Left lung (tissue), 10 donors: ENCODE data around the gene ZNF44. TPM values are rescaled to one million over a fixed set of nuclear protein-coding genes. Genes with fewer than 3 reads are reported as not detected.

ENCODE experiments used
- ATAC-seq: fragments of 200-7000 bp; cut with Tn5 transposase; one replicate; pipeline ENCODE4 v1.9.1; 2020; ENCODE audit warnings: moderate library complexity
- DNase-seq, 4 donors: peaks; one replicate each; pipeline ENCODE4 v3.0.0-alpha.2; 2013 to 2020
- H3K27ac ChIP-seq, 2 donors: fragments of 200-600 bp; sonication (generic) in 1 of 2; one replicate each; pipeline versions ENCODE4 v1.5.0 to v1.8.0; 2020 to 2021
- H3K27me3 ChIP-seq, 2 donors: fragments of 200-600 bp; sonication (generic) in 1 of 2; one replicate each; pipeline versions ENCODE4 v1.5.0 to v1.8.0; 2020 to 2021
- H3K36me3 ChIP-seq, 2 donors: fragments of 200-600 bp; sonication (generic) in 1 of 2; one replicate each; pipeline versions ENCODE4 v1.5.0 to v1.8.0; 2020 to 2021
- H3K4me1 ChIP-seq, 2 donors: fragments of 200-600 bp; one replicate each; pipeline ENCODE4 v1.8.0; 2021
- H3K4me3 ChIP-seq, 2 donors: fragments of 200-600 bp; sonication (generic) in 1 of 2; one replicate each; pipeline versions ENCODE4 v1.5.0 to v1.8.0; 2020 to 2021; ENCODE audit warnings: mild to moderate bottlenecking in 1 of 2
- H3K9me3 ChIP-seq, 2 donors: fragments of 200-600 bp; sonication (generic) in 1 of 2; one replicate each; pipeline versions ENCODE4 v1.5.0 to v1.8.0; 2020 to 2021
- intact Hi-C, 2 donors: fragments of 100-400 bp; cut with DNase I; formaldehyde crosslinking; loops; one replicate each; pipeline versions ENCODE4 v1.11.2 to v1.14.2; 2022
- polyA plus RNA-seq, 6 donors: library from polyadenylated mRNA; unstranded; fragments of 120-200 nt; gene quantifications; one replicate each; pipeline ENCODE4 v1.2.1, GENCODE V29; 2013; ENCODE audit not compliant: insufficient read length in 6 of 6
- total RNA-seq, 2 donors: library from RNA; stranded (reverse); fragmentation: NEBNext Ultra II Directional; extraction: Animal tissue kit (Norgen Biotek cat#: 25700); gene quantifications; one replicate each; pipeline ENCODE4 v1.2.1, GENCODE V29; 2021
- TF ChIP-seq, protein P1 (sequence below), 2 donors: fragments of 200-600 bp; sonication (generic) in 1 of 2; IDR thresholded peaks; one replicate each; pipeline versions ENCODE4 v1.5.0 to v1.8.0; 2021; ENCODE audit warnings: antibody characterized with exemption in 2 of 2
- donor health status: DM: no; HTN: yes; CAD: no.
- donor health status: DM: no; HTN: no; CAD: no.

The ZNF44 gene
- total and polyA plus RNA-seq, 8 donors: 10.6 to 33.8 (median 30.1) TPM

- Histone ChIP-seq H3K4me3 (no peak overlapping the region), H3K36me3 (peaks cover 0 to 33% of the 10 kb centered on the region in 2 donors), H3K27me3 (no peaks in the 10 kb centered on the region), H3K9me3 (peaks cover 11 to 84% of the 10 kb centered on the region in 2 donors), H3K27ac (no peak overlapping the region), H3K4me1 (no peaks in the 10 kb centered on the region)
- ATAC-seq (no peak), DNase-seq (no peak)
- intact Hi-C loops: no loop called here
- TF ChIP-seq, protein P1, sequence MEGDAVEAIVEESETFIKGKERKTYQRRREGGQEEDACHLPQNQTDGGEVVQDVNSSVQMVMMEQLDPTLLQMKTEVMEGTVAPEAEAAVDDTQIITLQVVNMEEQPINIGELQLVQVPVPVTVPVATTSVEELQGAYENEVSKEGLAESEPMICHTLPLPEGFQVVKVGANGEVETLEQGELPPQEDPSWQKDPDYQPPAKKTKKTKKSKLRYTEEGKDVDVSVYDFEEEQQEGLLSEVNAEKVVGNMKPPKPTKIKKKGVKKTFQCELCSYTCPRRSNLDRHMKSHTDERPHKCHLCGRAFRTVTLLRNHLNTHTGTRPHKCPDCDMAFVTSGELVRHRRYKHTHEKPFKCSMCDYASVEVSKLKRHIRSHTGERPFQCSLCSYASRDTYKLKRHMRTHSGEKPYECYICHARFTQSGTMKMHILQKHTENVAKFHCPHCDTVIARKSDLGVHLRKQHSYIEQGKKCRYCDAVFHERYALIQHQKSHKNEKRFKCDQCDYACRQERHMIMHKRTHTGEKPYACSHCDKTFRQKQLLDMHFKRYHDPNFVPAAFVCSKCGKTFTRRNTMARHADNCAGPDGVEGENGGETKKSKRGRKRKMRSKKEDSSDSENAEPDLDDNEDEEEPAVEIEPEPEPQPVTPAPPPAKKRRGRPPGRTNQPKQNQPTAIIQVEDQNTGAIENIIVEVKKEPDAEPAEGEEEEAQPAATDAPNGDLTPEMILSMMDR (IDR thresholded peaks at IDR 0.05): no peak
These were observed 50.3 kb downstream of the ZNF44 start for GRCh38 chr19:12244370-12244769.

DNA sequence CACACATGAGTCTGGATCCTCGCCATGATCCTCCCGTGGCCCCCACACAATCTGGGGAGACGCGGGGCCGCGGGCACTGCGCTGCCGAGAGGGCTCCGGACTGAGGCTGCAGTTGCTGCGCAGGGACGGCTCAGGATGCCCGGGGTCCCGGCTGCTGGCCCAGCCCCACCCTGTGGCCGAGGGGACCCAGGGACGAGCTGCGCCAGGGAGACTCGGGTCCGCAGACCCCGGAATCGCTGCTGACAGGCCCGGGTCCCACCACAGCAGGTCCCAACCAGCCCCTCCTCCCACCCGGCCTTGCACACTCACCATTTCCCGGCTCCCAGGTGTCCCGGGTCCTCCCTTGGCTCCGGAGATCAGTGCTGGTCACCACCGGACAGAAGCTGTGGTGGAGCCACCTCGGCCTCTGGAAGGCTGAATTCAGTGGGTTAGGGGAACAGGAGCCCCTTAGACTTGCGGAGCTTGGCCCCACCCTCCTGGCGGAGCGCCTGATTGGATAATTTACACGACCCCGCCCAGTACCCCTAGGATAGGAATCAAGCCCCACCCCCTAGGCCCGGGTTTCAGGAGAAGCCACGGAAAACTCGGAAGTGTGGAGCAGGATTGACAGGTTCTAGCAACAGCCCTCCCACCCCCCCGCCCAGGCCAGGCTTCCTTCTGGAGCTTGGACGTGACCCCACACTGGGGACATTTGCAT, 57.4 kb downstream of the ZNF44 start:
- TF ChIP-seq, protein P1 (IDR thresholded peaks at IDR 0.05): no peak
- intact Hi-C loops: no loop called here
- Histone ChIP-seq H3K27ac (no peak overlapping the region), H3K4me1 (no peaks in the 10 kb centered on the region), H3K9me3 (peaks cover 0 to 52% of the 10 kb centered on the region in 2 donors), H3K36me3 (peaks cover 0 to 13% of the 10 kb centered on the region in 2 donors), H3K27me3 (no peaks in the 10 kb centered on the region), H3K4me3 (no peak overlapping the region)
- ATAC-seq (no peak), DNase-seq (no peak)

DNA sequence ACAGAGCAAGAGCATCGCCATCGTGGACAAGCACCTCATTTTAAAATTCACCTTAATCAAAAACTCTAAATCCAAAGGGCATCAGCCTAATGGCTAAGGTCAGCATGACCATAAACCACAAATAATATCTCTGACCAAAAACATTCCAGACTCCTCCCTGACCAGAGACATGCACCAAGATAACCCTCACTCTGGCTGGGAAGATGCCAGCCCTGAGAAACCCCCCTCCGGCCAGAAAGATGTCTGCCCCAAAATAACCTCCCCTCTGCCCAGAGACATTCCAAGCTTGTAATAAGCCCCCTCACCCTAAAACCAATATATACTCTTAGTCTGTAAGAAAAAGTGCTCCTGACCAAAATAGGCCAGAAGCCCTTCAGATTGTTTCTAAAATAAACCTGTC, 61.7 kb downstream of the ZNF44 start:
- Histone ChIP-seq H3K27me3 (no peaks in the 10 kb centered on the region), H3K9me3 (peaks cover 0 to 55% of the 10 kb centered on the region in 2 donors), H3K36me3 (peaks cover 0 to 13% of the 10 kb centered on the region in 2 donors), H3K27ac (no peak overlapping the region), H3K4me3 (no peak overlapping the region), H3K4me1 (no peaks in the 10 kb centered on the region)
- DNase-seq (no peak), ATAC-seq (no peak)
- intact Hi-C loops: no loop called here
- TF ChIP-seq, protein P1 (IDR thresholded peaks at IDR 0.05): no peak

DNA sequence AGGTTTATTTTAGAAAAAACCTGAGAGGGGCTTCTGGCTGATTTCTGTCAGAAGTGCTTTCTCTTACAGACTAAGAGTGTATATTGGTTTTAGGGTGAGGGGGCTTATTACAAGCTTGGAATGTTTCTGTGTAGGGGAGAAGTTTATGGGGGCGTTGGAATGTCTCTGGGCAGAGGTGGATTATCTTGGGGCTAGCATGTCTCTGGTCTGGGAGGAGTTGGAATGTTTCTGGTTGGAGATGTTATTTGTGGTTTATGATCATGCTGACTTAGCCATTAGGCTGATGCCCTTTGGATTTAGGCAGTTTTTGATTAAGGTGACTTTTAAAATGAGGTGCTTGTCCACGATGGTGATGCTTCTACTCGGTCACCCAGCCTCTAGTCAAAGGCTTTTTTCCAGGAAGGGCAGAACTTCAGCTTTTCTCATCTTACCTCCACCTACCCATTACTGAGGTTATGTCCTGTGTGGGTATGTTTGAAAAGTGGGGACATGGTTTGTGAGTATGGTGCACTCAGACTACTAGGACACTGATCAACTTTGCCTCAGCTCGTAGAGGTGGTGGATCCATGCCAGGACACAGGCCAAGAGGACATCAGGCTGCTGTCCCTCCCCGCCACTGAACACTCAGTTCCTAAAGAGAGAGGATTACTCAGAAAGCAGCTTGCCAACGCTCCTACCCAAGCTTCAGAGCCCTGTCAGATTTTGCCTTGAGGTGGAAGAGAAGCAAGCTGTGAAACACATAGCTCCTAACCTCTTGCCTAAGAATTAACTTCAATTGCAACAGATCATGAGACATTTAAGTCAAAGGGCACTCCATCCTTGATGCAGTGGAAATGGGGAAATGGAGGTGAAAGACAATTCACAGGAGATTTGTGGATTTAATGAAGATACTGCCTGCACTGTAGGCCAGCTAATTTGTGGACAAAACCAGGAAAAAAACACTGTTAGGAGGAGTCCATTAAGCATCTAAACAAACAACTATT, 63.6 kb downstream of the ZNF44 start:
- H3K27ac ChIP-seq: no peak overlapping the region
- no peaks in the 10 kb centered on the region for H3K4me1 ChIP-seq
- DNase-seq: no peak
- intact Hi-C loops: no loop called here
- peaks cover 0 to 40% of the 10 kb centered on the region in 2 donors for H3K9me3 ChIP-seq
- ATAC-seq: no peak
- TF ChIP-seq, protein P1 (IDR thresholded peaks at IDR 0.05): no peak
- no peaks in the 10 kb centered on the region for H3K36me3 ChIP-seq
- no peaks in the 10 kb centered on the region for H3K27me3 ChIP-seq
- H3K4me3 ChIP-seq: no peak overlapping the region

- H3K4me1 ChIP-seq: no peaks in the 10 kb centered on the region
- no peak for ATAC-seq
- no peaks in the 10 kb centered on the region for H3K36me3 ChIP-seq
- intact Hi-C loops: no loop called here
- no peak overlapping the region for H3K4me3 ChIP-seq
- no peak for DNase-seq
- H3K27me3 ChIP-seq: no peaks in the 10 kb centered on the region
- TF ChIP-seq, protein P1 (IDR thresholded peaks at IDR 0.05): no peak
- H3K27ac ChIP-seq: no peak overlapping the region
- H3K9me3 ChIP-seq: peaks cover 0 to 33% of the 10 kb centered on the region in 2 donors
These were observed 64.7 kb downstream of the ZNF44 start for GRCh38 chr19:12229990-12230389.
